Right lobe of liver (tissue), 6 donors: ENCODE data around the gene MAPKAP1. TPM values are rescaled to one million over a fixed set of nuclear protein-coding genes. Genes with fewer than 3 reads are reported as not detected.

ENCODE experiments used
- ATAC-seq, 4 donors: fragments of 200-7000 bp; cut with Tn5 transposase; one replicate each; pipeline ENCODE4 v1.9.1; 2020; ENCODE audit warnings: mild to moderate bottlenecking in 4 of 4, moderate library complexity in 4 of 4
- DNase-seq, 3 donors: peaks; one replicate each; pipeline ENCODE4 v3.0.0-alpha.2; 2020
- H3K27ac ChIP-seq, 3 donors: fragments of 200-600 bp; one replicate each; pipeline ENCODE4 v1.8.0; 2022
- H3K27me3 ChIP-seq, 2 donors: fragments of 200-600 bp; one replicate each; pipeline ENCODE4 v1.8.0; 2022
- H3K36me3 ChIP-seq, 4 donors: fragments of 200-600 bp; sonication (generic) in 1 of 4; one replicate each; pipeline versions ENCODE4 v1.5.1 to v1.8.0; 2017 to 2022; ENCODE audit warnings: control low read depth in 1 of 4
- H3K4me1 ChIP-seq, 4 donors: fragments of 200-600 bp; sonication (generic) in 1 of 4; one replicate each; pipeline versions ENCODE4 v1.5.1 to v1.8.0; 2017 to 2022; ENCODE audit warnings: control low read depth in 1 of 4
- H3K4me3 ChIP-seq, 3 donors: fragments of 200-600 bp; one replicate each; pipeline ENCODE4 v1.8.0; 2022
- H3K9me3 ChIP-seq, 4 donors: fragments of 200-600 bp; sonication (generic) in 1 of 4; one replicate each; pipeline versions ENCODE4 v1.5.1 to v1.8.0; 2017 to 2022; ENCODE audit warnings: control low read depth in 1 of 4
- CTCF ChIP-seq, 4 donors: fragments of 200-600 bp in 3 of 4; fragments of 450-650 bp in 1 of 4; IDR thresholded peaks; one replicate each; pipeline versions ENCODE4 v1.5.1 to v1.8.0; 2016 to 2022; ENCODE audit warnings: antibody characterized with exemption in 4 of 4, mild to moderate bottlenecking in 2 of 4
- POLR2A ChIP-seq: fragments of 450-650 bp; IDR thresholded peaks from one replicate; pipeline ENCODE4 v1.6.1; 2017; ENCODE audit warnings: antibody characterized with exemption, mild to moderate bottlenecking
- WGBS: methylation state at CpG from one replicate; pipeline ENCODE4 v1.1.6; 2018; ENCODE audit warnings: low coverage, low lambda C conversion rate; ENCODE audit not compliant: insufficient coverage; ENCODE audit errors: missing lambda C conversion rate; 5-methylcytosine and 5-hydroxymethylcytosine counted together
- intact Hi-C, 2 donors: fragments of 100-400 bp; cut with DNase I; formaldehyde crosslinking; loops; one replicate each; pipeline versions ENCODE4 v1.11.2 to v1.14.1; 2022
- total RNA-seq, 6 experiments: library from RNA; depleted of rRNA in 2 of 6; stranded (reverse); fragments of >200 nt in 2 of 6; fragmentation: NEBNext Ultra II Directional in 3 of 6; extraction: Animal tissue kit (Norgen Biotek cat#: 25700) in 3 of 6; gene quantifications; one replicate each; pipeline versions ENCODE4 v1.1.0 to v1.2.4, GENCODE V29; 2016 to 2023
- donor health status: DM: no; HTN: yes; CAD: no.
- donor health status: DM: no; HTN: no; CAD: no.
- donor health status: DM: no; HTN: no; CAD: no.
- donor health status: DM: no; HTN: yes; CAD: no.
- donor health status: DM: no; HTN: yes; CAD: no.

MAPKAP1 gene
- total RNA-seq, 6 experiments from 2014 or later, result 29.6 to 53.2 (median 48.3) TPM

GRCh38 chr9:125426926-125427325, 280.1 kb downstream of the MAPKAP1 start:
- no peak for ATAC-seq
- Histone ChIP-seq H3K4me1 (no peaks in the 10 kb centered on the region), H3K27me3 (no peaks in the 10 kb centered on the region), H3K36me3 (no peaks in the 10 kb centered on the region), H3K9me3 (no peaks in the 10 kb centered on the region), H3K27ac (no peak overlapping the region), H3K4me3 (no peak overlapping the region)
- no peak for DNase-seq
- WGBS, result 80% methylated on average over 1 of the region's 17 CpGs
- intact Hi-C loops, result no loop called here
- no peak for TF ChIP-seq POLR2A
- no peak for TF ChIP-seq CTCF (IDR thresholded peaks at IDR 0.05)

DNA sequence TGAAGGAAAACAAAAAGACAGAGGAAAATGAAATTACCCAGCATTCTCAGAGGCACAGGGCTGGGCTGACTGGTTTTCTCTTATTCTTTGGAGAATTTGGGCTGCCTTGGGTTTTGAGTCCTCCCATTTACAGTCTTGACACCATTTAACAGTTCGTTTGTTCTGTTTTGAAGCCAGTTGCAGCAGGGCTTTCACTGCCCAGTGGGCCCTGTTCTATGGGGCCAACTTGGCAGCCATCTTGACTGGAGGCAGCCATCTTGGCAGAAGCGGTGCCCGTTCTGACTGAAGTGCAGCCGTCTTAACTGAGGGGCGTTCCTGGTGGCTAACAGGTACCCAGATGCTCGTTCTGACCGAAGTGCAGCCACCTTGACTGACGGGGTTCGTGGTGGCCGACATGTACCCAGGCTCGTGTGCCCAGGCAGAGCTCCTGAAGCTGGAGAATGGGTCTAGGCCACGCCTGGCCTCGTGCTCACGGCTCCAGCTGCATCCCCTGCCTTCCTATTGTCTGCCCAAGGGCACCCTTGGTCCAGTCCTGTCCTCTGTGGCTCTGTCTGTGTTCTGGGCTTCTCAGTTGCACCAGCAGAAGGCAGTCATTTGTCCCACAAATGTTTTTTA, 281.0 kb downstream of the MAPKAP1 start:
- no peak for DNase-seq
- H3K9me3 ChIP-seq, result no peaks in the 10 kb centered on the region
- TF ChIP-seq POLR2A, result no peak
- no peak for TF ChIP-seq CTCF (IDR thresholded peaks at IDR 0.05)

GRCh38 chr9:125425170-125425897, 281.7 kb downstream of the MAPKAP1 start:
- Histone ChIP-seq H3K4me1 (no peaks in the 10 kb centered on the region), H3K27ac (no peak overlapping the region), H3K9me3 (no peaks in the 10 kb centered on the region), H3K36me3 (no peaks in the 10 kb centered on the region), H3K27me3 (no peaks in the 10 kb centered on the region), H3K4me3 (no peak overlapping the region)
- DNase-seq (no peak), ATAC-seq (no peak)
- TF ChIP-seq POLR2A (no peak), CTCF (IDR thresholded peaks at IDR 0.05) (no peak)
- WGBS, result 67% methylated on average over 19 of the region's 19 CpGs
- intact Hi-C loops, result no loop called here

More for the DNA sequence above, 281.0 kb downstream of the MAPKAP1 start:
- Histone ChIP-seq H3K4me1 (no peaks in the 10 kb centered on the region), H3K36me3 (no peaks in the 10 kb centered on the region), H3K27me3 (no peaks in the 10 kb centered on the region), H3K4me3 (no peak overlapping the region), H3K27ac (no peak overlapping the region)
- ATAC-seq, result no peak
- intact Hi-C loops, result no loop called here
- 93% methylated on average over 4 of the region's 14 CpGs for WGBS

- no peaks in the 10 kb centered on the region for H3K4me1 ChIP-seq
- DNase-seq (no peak), ATAC-seq (no peak)
- H3K9me3 ChIP-seq, result no peaks in the 10 kb centered on the region
- no CpG with 5 or more reads among the region's 8 CpGs for WGBS
- H3K4me3 ChIP-seq, result no peak overlapping the region
- no peak overlapping the region for H3K27ac ChIP-seq
- no peaks in the 10 kb centered on the region for H3K27me3 ChIP-seq
- no peaks in the 10 kb centered on the region for H3K36me3 ChIP-seq
- intact Hi-C loops, result no loop called here
- TF ChIP-seq CTCF (IDR thresholded peaks at IDR 0.05) (no peak), POLR2A (no peak)
Measured at GRCh38 chr9:125423964-125424363, 283.0 kb downstream of the MAPKAP1 start.
